PC-3 (cell line): Measurements from ENCODE around the gene DPH6. TPM values are rescaled to one million over a fixed set of nuclear protein-coding genes. Genes with fewer than 3 reads are reported as not detected.
"Not testable (repeated sequence)": the region's sequence is repeated elsewhere in the genome, so short reads cannot be mapped to it uniquely, and the experiment has no call there.

Experiments used
- ATAC-seq: fragments of 200-7000 bp; cut with Tn5 transposase; 2 replicates; pipeline ENCODE4 v1.9.1; 2020; ENCODE audit warnings: mild to moderate bottlenecking, moderate library complexity
- BruUV-seq: library from RNA; stranded (reverse); fragments of 400-500 nt; replicated peaks from 2 replicates; lab custom pipeline; 2021; lab: Mats Ljungman, UMichigan
- CTCF ChIA-PET: fragments of 300-600 bp; sonication (Branson Sonifier 250); formaldehyde crosslinking; loops from one replicate; lab custom pipeline; 2022; ENCODE audit warnings: antibody characterized with exemption; lab: Charles Lee
- POLR2A ChIA-PET: fragments of 300-600 bp; sonication (Branson Sonifier 250); formaldehyde crosslinking; loops from one replicate; lab custom pipeline; 2022; ENCODE audit warnings: antibody characterized with exemption; ENCODE audit not compliant: unreplicated experiment; lab: Charles Lee
- DNase-seq: peaks from one replicate; pipeline ENCODE4 v3.0.0-alpha.2; 2015
- H2AFZ ChIP-seq: fragments of 300-600 bp; sonication (generic); 2 replicates; pipeline ENCODE4 v1.6.0; 2016; ENCODE audit warnings: antibody characterized with exemption, low read length
- H3F3A ChIP-seq: fragments of 300-600 bp; sonication (generic); one replicate; pipeline ENCODE4 v1.6.0; 2017; ENCODE audit warnings: antibody characterized with exemption, low read length, control low read depth, mild to moderate bottlenecking; ENCODE audit not compliant: unreplicated experiment
- H3K27ac ChIP-seq: fragments of 300-600 bp; sonication (generic); 2 replicates; pipeline ENCODE4 v1.5.1; 2016; ENCODE audit warnings: mild to moderate bottlenecking, low read length
- H3K27me3 ChIP-seq: fragments of 300-600 bp; sonication (generic); 2 replicates; pipeline ENCODE4 v1.6.1; 2016; ENCODE audit warnings: low read length, mixed read lengths
- H3K36me3 ChIP-seq: fragments of 300-600 bp; sonication (generic); 2 replicates; pipeline ENCODE4 v1.6.1; 2016; ENCODE audit warnings: low read depth, mixed run types, low read length, mixed read lengths
- H3K4me1 ChIP-seq: fragments of 300-600 bp; sonication (generic); 2 replicates; pipeline ENCODE4 v1.5.1; 2016; ENCODE audit warnings: low read length; ENCODE audit not compliant: insufficient read depth
- H3K4me2 ChIP-seq: fragments of 300-600 bp; sonication (generic); 2 replicates; pipeline ENCODE4 v1.6.0; 2016; ENCODE audit warnings: low read length
- H3K4me3 ChIP-seq: fragments of 300-600 bp; sonication (generic); 2 replicates; pipeline ENCODE4 v1.5.1; 2016; ENCODE audit warnings: mild to moderate bottlenecking, low read length, mixed read lengths
- H3K79me2 ChIP-seq: fragments of 300-600 bp; sonication (generic); 2 replicates; pipeline ENCODE4 v1.6.1; 2017; ENCODE audit warnings: low read length, mixed read lengths
- H3K9ac ChIP-seq: fragments of 300-600 bp; sonication (generic); 2 replicates; pipeline ENCODE4 v1.6.0; 2016; ENCODE audit warnings: mild to moderate bottlenecking, low read length
- H3K9me2 ChIP-seq: fragments of 300-600 bp; sonication (generic); replicated peaks from 2 replicates; pipeline ENCODE4 v1.6.1; 2016; ENCODE audit warnings: mixed run types, low read length, mixed read lengths
- H3K9me3 ChIP-seq: fragments of 300-600 bp; sonication (generic); 2 replicates; pipeline ENCODE4 v1.6.1; 2016; ENCODE audit warnings: low read length, mixed read lengths
- H4K20me1 ChIP-seq: fragments of 300-600 bp; sonication (generic); 2 replicates; pipeline ENCODE4 v1.6.1; 2016; ENCODE audit warnings: low read length, mixed read lengths
- EZH2 ChIP-seq: fragments of 300-600 bp; sonication (generic); IDR thresholded peaks from one replicate; pipeline ENCODE4 v1.6.1; 2017; ENCODE audit warnings: antibody characterized with exemption, mild to moderate bottlenecking, low read length; ENCODE audit not compliant: unreplicated experiment
- EZH2phosphoT487 ChIP-seq: fragments of 300-600 bp; sonication (generic); IDR thresholded peaks from 2 replicates; pipeline ENCODE4 v1.6.1; 2018; ENCODE audit warnings: mild to moderate bottlenecking, antibody characterized with exemption, low read length, borderline replicate concordance
- intact Hi-C: fragments of 100-400 bp; cut with micrococcal nuclease; formaldehyde crosslinking; loops from 2 replicates; pipeline ENCODE4 v1.9.0; 2023
- total RNA-seq: library from RNA; depleted of rRNA; stranded (reverse); fragments of >200 nt; gene quantifications from 2 replicates; pipeline ENCODE4 v1.2.3, GENCODE V29; 2014
- TF ChIP-seq, protein P1 (sequence below): fragments of 300-600 bp; sonication (generic); conservative IDR thresholded peaks from 2 replicates; pipeline ENCODE4 v1.5.1; 2017; ENCODE audit warnings: antibody characterized with exemption, low read depth, mild to moderate bottlenecking, low read length

DPH6 gene
- total RNA-seq, 1 experiment from 2014 or later, result 6.9 TPM

DNA sequence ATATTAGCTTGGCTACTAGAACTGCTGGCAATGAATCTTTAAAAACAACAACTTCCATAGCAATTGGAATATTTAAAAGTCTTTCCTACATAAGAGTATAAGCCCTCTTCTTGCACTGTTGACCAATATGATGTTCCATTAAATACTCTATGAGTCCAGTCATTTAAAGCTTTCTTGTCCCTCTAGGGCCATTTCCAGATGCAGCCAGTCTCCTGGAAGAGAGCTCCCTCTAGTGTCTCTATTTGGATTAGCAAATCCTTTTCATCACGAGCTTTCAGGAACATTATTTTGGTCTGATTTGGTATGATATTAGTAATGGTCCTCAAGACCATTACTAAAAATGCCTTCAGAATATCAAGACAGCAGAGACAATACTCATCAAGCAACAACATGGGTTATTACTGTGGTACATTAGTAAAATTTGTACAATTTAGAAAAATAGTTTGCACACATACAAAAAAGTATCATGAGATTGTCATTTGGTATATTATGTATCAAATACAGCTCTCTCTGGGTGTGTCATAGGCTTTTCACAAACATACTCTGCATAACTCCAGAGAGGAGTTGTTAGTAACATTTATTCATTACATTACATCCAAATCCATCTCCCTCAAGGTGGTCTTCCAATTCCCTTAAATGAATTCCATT is 101.3 kb downstream of the DPH6 start:
- TF ChIP-seq, protein P1, sequence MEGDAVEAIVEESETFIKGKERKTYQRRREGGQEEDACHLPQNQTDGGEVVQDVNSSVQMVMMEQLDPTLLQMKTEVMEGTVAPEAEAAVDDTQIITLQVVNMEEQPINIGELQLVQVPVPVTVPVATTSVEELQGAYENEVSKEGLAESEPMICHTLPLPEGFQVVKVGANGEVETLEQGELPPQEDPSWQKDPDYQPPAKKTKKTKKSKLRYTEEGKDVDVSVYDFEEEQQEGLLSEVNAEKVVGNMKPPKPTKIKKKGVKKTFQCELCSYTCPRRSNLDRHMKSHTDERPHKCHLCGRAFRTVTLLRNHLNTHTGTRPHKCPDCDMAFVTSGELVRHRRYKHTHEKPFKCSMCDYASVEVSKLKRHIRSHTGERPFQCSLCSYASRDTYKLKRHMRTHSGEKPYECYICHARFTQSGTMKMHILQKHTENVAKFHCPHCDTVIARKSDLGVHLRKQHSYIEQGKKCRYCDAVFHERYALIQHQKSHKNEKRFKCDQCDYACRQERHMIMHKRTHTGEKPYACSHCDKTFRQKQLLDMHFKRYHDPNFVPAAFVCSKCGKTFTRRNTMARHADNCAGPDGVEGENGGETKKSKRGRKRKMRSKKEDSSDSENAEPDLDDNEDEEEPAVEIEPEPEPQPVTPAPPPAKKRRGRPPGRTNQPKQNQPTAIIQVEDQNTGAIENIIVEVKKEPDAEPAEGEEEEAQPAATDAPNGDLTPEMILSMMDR, result peak; percentile 93
- TF ChIP-seq EZH2phosphoT487, result no peak
- H3F3A ChIP-seq, result no peaks in the 10 kb centered on the region
- ATAC-seq (peak; percentile 14), DNase-seq (peak; percentile 76)
- no TSS peak for BruUV-seq
- intact Hi-C loops, result loop anchor here (1.0 to 5.0 kb wide), 4 partner anchors 137 to 366 kb away; no protein-coding TSS in a partner anchor
- 0 out of 2 replicates have a peak, but pooled peaks cover 3% of the 10 kb centered on the region for H4K20me1 ChIP-seq
- H3K9me2 ChIP-seq, result no peaks in the 10 kb centered on the region
- no peak overlapping the region for H3K9ac ChIP-seq
- no peak overlapping the region for H3K4me2 ChIP-seq
- no peaks in the 10 kb centered on the region for H3K79me2 ChIP-seq
- POLR2A ChIA-PET, result interaction anchor here (0.5 to 1.0 kb wide), 3 partner anchors 156 to 658 kb away, joined by 3 to 7 read pairs (median 3); no protein-coding TSS in a partner anchor
- H2AFZ ChIP-seq, result no peak overlapping the region
- no peak overlapping the region for H3K27ac ChIP-seq
- H3K36me3 ChIP-seq, result no peaks in the 10 kb centered on the region
- peaks cover 31% of the 10 kb centered on the region for H3K4me1 ChIP-seq
- no peaks in the 10 kb centered on the region for H3K9me3 ChIP-seq
- no peaks in the 10 kb centered on the region for H3K27me3 ChIP-seq
- CTCF ChIA-PET, result interaction anchor here (0.5 to 1.2 kb wide), 14 partner anchors 125 to 1335 kb away, joined by 3 to 35 read pairs (median 3); partner anchors contain the start of gene AQR
- no peak overlapping the region for H3K4me3 ChIP-seq

DNA sequence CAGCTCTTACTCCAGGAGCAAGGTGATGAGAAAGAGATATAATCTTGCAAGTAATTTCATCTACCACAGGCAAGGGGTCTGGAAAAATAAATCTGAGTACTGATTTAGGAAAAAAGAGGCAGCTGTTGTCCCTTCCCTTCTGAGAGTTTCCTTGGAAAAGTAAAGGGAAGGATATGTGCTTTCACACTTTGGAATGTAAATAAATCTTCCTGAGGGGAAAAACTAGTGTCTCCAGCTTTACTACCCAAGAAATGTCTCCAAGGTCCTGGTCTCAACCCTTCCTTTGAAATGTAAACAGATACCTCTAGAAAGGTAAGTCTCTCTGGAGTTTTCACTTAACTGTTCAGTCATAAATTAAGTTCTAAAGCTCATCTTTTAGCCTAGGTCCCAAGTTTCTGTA is 102.6 kb downstream of the DPH6 start:
- intact Hi-C loops, result loop anchor here (5.0 kb wide), 1 partner anchor 136 kb away; no protein-coding TSS in a partner anchor
- no peak overlapping the region for H3K4me2 ChIP-seq
- no peaks in the 10 kb centered on the region for H3K9me3 ChIP-seq
- H3K4me1 ChIP-seq, result peaks cover 28% of the 10 kb centered on the region
- BruUV-seq, result no TSS peak
- H3K9me2 ChIP-seq, result no peaks in the 10 kb centered on the region
- DNase-seq (no peak), ATAC-seq (no peak)
- TF ChIP-seq EZH2phosphoT487 (no peak), EZH2 (no peak)
- TF ChIP-seq, protein P1, result no peak
- H2AFZ ChIP-seq, result no peak overlapping the region
- no peaks in the 10 kb centered on the region for H3K36me3 ChIP-seq
- ChIA-PET CTCF (interaction anchor here (1.2 kb wide), 1 partner anchor 124 kb away, joined by 3 read pairs; no protein-coding TSS in a partner anchor), POLR2A (no interaction called here)
- H3K27ac ChIP-seq, result no peak overlapping the region
- H4K20me1 ChIP-seq, result 0 out of 2 replicates have a peak, but pooled peaks cover 3% of the 10 kb centered on the region
- no peaks in the 10 kb centered on the region for H3K79me2 ChIP-seq
- H3K27me3 ChIP-seq, result no peaks in the 10 kb centered on the region
- H3F3A ChIP-seq, result no peaks in the 10 kb centered on the region
- no peak overlapping the region for H3K9ac ChIP-seq
- no peak overlapping the region for H3K4me3 ChIP-seq

DNA sequence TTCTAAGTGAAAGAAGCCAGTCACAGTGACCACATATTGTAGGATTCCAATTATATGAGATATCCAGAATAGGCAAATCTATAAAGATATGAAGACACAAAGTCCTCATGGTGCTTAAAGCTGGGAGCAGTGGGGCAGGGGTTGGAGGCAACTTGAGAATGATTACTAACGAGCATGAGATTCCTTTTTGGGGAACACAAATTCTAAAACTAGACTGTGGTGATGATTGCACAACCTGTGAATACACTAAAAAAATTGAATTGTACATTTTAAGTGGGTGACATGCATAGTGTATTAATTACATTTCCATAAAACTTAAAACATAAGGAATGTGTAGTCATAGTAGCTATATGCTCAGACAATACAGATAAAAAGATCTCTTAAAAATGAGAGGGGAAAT is 103.2 kb downstream of the DPH6 start:
- Histone ChIP-seq H2AFZ (no peak overlapping the region), H3K36me3 (no peaks in the 10 kb centered on the region), H3K79me2 (no peaks in the 10 kb centered on the region), H3K9ac (no peak overlapping the region), H3K4me2 (no peak overlapping the region), H3K27me3 (no peaks in the 10 kb centered on the region), H3K9me2 (no peaks in the 10 kb centered on the region), H3K9me3 (no peaks in the 10 kb centered on the region), H3K4me3 (no peak overlapping the region), H3K27ac (no peak overlapping the region), H4K20me1 (0 out of 2 replicates have a peak, but pooled peaks cover 3% of the 10 kb centered on the region), H3K4me1 (peaks cover 22% of the 10 kb centered on the region), H3F3A (no peaks in the 10 kb centered on the region)
- no peak for ATAC-seq
- CTCF ChIA-PET, result no interaction called here
- TF ChIP-seq EZH2phosphoT487, result no peak
- no peak for TF ChIP-seq EZH2
- TF ChIP-seq, protein P1, result no peak
- intact Hi-C loops, result loop anchor here (5.0 kb wide), 1 partner anchor 135 kb away; no protein-coding TSS in a partner anchor
- no peak for DNase-seq
- POLR2A ChIA-PET, result no interaction called here
- no TSS peak for BruUV-seq

DNA sequence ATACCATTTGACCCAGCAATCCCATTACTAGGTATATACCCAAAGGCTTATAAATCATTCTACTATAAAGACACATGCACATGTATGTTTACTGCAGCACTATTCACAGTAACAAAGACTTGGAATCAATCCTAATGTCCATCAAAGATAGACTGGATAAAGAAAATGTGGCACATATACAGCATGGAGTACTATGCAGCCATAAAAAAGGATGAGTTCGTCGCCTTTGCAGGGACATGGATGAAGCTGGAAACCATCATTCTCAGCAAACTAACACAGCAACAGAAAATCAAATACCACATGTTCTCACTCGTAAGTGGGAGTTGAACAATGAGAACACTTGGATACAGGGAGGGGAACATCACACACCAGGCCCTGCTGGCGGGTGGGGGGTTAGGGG is 104.7 kb downstream of the DPH6 start:
- H3K9me3 ChIP-seq, POLR2A ChIA-PET, H3K79me2 ChIP-seq, H3K36me3 ChIP-seq, H4K20me1 ChIP-seq, H3K9me2 ChIP-seq, DNase-seq, H3K4me2 ChIP-seq, CTCF ChIA-PET, H3K27me3 ChIP-seq, H3F3A ChIP-seq, H3K27ac ChIP-seq, BruUV-seq, H2AFZ ChIP-seq, H3K4me3 ChIP-seq, H3K9ac ChIP-seq, ATAC-seq: not testable (repeated sequence)
- intact Hi-C loops, result loop anchor here (5.0 kb wide), 1 partner anchor 134 kb away; no protein-coding TSS in a partner anchor
- H3K4me1 ChIP-seq, result peaks cover 17% of the 10 kb centered on the region
